OCI-M2 (cell line): ENCODE data around the gene CACNA1H.

Experiments
- DNase-seq: peaks from one replicate; lab custom pipeline; 2025; ENCODE audit not compliant: unreplicated experiment; lab: John Stamatoyannopoulos, UW

Gene CACNA1H

DNA sequence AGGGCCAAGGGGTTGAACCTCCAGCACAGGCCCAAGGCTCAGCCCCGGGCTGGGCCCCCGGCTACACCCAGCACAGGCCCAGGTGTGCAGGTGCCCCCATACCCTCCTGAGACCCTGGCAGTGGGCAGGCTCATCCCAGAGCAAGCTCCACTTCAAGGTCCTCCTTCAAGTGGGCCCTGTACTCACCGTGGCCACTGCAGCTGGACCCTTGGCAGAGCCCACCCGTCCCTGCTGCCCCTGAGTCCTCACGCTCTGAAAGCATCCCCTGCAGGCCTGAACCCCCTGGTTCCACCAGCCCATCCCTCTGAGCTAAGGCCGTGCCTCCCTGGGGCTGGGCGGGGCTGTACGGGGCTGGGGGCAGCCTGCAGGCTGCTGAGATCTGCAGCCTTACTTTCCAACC, 11.2 kb upstream of the CACNA1H start:
- DNase-seq = no peak

DNA sequence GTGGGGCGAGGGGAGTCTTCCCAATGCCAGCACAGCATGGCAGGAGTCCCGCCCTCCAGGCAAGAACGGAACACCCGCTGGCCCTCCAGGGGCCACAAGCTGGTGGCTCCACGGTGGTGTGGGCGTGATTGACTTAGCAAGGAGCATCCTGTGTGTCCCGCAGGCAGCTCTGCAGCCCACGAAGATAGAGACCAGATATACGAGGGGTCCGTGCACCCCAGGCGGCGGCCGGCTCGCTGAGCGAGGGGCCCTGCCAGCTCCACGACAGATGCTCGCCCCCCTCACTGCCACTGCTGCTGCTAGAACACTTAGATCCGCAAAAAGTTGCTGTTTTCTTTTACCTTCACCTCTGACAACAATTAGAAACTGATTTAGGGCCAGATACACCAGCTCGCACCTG, 10.0 kb upstream of the CACNA1H start:
- DNase-seq = no peak

DNA sequence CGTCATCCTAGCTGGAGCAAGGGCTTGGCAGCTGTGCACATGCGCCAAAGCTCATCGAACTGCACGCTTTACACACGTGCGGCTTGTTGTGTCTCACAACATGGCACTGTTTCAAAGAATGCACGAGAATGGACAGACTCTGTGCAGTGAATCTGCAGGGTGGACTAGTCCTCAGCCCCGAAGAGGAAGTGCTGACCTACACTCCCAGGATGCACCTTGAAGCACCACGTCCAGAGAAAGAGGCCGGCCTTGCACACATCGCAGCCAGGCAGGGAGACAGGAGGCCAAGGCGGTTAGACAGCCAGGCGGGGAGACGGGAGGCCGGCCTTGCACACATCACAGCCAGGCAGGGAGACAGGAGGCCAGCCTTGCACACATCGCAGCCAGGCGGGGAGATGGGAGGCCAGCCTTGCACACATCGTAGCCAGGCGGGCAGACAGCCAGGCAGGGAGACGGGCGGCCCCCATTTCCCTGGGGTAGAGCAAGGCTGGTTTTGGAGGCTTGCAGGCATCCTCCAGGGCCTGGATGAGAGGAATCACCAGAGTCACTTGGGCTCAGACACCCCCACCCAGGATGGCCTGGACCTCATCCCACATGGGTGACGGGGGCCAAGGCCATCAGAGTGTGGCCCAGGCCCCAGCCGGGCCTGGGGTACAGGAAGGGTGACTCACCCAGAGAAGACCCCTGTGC, 9.0 kb upstream of the CACNA1H start:
- DNase-seq = no peak

DNA sequence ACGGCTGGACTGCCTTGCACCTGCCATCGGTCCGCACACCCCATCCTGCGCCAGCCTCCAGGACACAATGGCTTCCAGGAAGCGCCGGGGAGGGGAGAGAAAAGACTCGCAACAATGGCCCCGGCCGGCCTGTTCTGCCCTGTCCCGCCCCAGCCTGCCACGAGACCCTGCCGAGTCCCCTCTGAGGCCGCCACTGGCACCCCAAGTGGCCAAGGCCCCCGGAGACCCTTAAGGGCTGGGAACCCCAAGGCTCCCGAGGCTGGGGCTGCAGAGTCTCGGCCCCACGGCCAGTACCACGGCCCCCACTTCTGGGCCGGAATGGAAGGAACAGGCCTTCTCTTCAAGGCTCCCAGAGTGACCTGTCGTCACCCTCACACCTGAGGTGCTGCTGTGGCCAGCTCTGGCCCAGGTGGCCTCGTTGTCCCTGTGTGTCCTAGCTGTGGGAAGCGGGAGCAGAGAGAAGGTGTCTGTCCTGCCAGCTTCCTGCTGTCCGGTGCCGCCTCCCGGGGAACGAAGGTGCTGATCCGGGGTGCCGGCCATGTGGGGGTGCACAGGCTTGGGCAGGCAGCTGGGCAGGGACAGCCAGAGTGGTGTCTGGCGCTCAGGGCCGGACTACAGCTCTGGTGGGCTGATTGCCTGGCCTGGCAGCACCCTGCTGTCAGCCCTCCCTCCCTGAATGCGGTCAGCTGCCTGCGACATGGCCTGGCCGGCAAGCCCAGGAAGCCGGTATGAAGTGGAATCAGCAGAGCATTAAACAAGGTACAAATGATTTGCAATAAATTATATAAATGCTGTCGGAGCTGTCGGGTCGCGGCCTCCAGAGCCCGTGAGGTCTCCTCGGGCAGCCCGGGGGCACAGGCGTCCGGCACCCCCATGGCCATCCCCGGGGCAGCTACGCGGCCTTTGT, 8.2 kb upstream of the CACNA1H start:
- no peak for DNase-seq

DNA sequence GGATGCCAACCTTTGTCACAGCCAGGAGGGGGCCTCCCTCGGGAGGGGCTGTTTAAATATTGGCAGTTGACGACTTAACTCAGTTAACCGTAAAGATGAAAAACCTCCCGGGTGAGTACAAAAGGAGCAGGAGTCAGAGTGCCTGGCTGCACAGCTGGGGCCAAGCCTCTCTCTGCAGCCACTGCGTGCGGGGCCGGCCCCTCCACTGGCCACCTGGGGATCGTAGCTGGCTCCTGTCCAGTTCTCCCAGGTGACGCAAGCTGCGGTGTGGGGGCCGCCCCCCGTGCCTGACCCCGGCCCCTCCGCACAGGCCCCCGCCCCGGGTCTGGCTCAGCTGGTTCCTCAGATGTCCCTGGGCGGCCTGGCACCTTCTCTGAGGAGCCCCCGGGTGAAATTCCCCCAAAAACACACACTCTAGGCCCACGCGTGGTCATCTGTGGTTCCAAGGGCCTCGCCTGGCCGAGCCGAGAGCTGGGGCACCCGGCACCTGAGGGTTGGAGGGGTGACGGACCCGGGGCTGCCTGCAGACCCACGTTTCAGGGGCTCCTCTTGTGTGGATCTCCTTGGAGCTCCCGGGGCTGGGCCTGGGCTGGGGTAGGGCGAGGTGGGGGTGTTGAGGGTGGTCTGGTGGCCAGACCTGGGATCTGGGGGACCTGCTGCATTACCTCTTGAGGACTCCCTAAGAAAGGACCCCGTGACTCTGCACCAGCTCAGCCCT, 7.4 kb upstream of the CACNA1H start:
- no peak for DNase-seq

DNA sequence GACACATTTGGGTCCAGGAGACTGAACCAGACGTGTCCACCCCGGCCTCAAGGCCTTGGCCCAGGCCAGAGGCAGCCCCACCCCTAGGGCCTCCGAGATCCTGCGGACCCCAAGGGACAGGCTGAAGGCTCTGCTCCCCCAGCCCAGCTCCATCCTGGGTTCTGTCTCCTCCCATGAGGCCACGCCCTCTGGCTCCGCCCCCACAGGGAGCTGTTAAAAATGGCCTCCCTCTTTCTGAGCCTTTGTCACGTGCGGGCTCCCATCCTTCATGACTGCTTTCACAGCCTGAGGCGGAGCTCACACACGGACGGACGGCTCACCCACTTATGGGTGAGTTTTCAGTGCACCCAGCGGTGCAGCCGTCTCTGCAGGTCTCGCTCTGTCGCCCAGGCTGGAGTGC, 6.5 kb upstream of the CACNA1H start:
- DNase-seq = no peak

DNA sequence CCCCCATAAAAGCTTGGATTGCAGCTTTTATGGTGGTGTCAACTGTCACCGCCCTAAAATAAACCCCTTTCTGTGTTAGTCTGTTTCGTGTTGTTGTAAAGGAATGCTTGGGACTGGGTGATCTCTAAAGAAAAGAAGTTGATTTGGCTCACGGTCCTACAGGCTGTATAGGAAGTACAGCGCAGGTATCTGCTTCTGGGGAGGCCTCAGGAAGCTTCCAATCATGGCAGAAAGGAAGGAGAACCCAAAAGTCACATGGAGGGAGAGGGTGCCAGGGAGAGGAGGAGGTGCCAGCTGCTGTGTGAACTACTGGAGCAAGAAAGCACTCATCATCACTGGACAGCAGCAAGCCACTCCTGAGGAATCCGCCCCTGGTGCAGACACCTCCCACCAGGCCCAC, 5.9 kb upstream of the CACNA1H start:
- no peak for DNase-seq

DNA sequence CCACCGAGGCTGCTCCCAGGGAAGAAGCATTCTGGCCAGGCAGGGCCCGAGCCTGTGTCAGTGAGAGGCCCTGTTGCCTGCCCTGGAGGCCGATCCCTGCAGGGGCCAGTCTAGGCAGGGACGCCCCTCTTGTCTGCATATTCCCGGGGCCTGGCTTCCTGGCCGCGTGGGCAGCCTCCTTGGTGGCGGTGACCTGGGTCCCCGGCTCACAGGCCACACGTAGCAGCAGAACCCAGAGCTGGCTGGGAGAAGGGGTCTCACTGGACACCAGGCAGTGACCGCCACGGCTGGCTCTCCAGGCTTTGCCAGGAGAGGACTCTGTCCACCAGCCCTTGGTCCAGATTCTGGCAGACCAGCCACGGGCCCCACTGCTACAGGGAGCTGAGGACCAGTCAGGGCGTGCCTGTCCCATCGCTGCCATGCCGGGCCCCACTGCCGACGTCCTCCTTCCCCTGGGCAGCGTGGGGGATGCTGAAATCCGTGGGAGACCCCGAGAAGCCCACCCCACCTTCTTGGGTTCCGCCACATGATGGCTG, 3.7 kb upstream of the CACNA1H start:
- no peak for DNase-seq

DNA sequence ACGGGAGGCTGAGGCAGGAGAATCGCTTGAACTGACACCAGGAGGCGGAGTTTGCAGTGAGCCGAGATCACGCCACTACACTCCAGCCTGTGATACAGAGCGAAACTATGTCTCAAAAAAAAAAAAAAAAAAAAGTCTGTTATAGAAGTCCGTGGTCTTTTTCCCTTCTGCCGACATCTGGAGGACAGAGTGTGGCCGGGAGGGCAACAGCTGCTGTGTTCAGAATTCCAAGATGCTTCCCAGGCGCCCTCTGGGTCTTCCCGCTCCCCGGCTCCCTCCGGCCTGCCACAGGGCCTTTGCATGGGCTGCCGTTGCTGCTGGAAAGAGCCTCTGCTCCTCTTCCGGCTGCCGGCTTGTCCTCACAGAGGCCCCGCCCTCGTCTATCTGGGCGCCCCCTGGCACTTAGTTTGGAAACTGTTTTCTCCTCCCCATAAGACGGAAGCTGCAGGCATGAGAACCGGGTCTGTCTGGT, 2.4 kb upstream of the CACNA1H start:
- DNase-seq = no peak

DNA sequence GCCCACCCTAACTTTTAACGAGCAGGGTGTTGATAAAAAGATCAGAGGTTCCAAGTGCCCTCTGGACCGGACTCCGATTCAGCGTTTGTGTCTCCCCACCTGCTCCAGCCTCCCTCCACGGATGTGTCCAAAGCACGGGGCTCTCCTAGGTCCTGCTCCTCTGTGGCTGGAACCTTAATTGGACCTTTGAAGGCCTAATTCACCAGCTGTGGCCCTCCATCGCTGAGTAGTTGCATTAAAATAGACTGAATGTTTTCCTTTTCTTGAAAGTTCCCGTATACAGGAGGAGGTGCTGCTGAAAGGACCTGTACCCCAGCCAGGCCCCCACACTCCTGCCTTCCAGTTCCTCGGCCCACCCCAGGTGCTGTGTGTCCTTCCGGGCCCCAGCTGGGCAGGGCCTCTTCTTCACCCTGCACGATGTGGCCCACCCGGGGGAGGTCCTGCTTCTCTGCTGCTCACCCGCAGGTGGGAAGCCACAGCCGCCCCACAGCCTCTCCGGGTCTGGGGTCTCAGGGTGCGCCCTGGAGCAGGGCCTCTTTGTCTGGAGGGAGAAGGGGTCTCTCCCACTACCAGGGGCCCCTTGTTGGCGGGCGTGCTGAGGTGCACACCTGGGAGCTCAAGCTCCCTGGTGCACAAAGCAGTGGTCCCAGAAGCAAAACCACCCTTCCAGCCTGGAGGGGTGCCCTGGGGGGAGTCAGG, 1.3 kb upstream of the CACNA1H start:
- DNase-seq = no peak

DNA sequence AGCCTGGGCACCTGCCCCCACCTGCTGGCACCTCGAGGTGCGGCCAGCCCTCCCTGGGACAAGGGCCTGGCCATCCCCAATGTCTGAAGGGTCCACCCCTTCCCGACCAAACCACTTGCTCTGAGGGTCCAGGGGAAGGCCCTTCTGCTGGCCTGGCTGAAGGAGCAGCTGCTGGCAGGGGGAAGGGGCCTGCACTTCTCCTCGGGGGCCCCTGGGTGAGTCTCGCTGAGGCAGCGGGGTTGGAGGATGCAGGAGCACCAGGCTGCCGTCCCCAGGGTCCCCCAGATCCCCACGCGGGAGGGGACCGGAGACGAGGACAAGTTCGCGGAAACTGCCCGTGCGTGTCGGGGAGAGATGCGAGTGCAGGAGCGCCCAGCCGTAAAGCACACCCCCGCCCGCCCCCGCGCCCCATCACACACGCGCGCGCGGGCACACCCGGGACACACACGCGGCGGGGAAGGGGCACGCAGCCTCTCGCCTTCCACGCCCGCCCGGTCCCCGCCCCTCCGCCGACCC, 725 bp upstream of the CACNA1H start:
- DNase-seq = no peak

DNA sequence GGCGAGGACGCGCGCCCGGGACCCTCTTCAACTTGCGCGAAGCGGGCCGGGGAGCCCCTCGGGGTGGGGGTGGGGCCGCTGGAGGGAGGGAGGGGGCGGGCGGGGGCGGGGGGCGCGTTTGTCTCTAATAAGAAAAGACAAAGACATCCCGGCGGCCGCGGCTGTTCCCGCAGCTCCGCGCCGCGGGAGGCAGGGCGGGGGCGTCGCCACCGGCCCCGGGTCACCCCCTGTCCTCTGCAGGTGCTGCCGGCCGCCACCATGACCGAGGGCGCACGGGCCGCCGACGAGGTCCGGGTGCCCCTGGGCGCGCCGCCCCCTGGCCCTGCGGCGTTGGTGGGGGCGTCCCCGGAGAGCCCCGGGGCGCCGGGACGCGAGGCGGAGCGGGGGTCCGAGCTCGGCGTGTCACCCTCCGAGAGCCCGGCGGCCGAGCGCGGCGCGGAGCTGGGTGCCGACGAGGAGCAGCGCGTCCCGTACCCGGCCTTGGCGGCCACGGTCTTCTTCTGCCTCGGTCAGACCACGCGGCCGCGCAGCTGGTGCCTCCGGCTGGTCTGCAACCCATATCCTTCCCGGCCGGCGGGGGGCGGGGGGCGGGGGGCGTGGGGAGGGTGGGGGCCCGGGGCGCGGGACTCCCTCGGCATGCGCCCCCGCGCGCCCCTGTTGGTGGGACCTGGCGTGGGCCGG, 714 bp downstream of the CACNA1H start:
- DNase-seq = no peak

DNA sequence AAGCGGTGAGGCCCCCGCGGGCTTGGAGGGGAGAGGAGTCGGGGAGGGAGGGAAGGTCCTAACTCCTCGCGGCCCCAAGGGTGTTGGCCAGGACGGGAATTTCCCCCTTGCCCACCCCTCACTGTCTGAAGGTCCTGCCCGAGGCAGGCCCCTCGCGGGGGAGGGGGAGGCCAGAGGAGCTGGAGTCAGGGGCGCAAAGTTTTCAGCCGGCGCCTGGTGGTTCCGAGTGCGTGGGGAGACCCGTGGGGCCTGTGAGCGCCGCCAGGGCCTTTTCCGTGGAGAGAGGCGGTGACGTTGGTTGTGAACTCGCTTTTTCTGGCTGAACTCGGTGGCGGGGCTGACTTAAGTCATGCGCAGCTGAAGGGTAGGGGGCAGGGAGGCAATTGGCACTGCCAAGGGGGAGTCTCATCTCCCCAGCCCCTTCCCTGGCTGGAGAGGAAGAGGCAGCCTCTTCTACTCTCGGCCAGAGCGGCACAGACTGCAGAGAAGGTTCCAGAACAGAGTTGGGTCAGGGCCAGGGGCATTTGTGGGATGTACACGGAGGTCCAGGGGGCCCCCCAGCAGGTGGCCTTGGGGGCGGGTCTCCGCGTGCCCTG, 1.5 kb downstream of the CACNA1H start:
- DNase-seq = no peak

DNA sequence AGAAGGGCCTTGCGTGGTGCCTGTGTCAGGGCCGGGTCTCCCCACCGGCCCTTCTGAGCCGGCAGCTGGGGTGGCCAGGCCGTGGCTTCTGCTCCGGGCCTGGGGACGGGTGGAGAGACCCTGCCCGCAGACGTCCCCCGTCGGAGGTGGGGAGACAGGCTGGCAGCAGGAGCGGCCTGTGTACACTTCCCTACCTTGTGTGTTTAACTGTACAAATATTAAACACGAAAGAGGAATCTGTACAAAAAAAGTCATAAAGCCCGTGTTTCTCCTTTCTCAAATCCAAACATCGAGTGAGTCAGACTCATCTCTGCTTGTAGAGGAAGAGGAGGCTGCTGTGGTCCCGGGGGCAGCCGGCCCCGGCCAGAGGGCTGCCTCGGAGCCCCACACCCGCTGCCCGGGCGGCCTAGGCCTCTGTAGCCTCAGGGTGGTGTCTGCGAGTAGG, 2.0 kb downstream of the CACNA1H start:
- no peak for DNase-seq

DNA sequence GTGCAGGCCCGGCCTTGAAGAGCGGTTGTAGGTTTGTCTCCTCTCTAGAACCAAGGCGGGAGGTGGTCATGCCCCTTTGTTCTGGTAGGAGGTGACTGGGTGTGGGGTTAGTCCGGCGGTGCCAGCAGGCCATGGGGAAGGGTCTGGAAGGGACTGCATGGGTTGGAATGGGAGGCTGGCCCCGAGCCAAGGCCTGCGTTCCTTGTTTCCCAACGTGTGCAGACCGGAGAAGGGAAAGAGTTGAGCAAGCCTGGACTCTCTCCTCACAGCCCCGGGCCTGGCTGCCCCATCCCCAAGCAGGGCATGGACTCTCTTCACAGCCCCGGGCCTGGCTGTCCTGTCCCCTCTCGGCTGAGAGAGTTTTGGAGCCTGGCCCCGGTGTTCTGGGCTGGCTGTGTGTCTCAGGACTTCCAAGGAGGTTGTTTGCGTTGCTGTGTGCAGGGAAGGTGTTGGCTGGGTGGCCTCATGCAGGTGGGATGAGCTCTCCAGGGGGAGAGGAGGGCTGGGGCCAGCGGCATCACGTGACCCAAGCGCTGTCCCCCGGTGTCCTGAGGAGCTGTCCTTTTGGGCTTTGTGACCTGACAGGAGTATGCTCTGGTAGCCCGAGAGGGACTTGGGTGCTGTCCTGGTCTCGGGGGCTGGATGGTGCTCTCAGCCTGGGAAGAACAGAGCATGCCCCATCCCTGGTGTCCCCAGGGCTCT, 2.6 kb downstream of the CACNA1H start:
- DNase-seq = no peak

DNA sequence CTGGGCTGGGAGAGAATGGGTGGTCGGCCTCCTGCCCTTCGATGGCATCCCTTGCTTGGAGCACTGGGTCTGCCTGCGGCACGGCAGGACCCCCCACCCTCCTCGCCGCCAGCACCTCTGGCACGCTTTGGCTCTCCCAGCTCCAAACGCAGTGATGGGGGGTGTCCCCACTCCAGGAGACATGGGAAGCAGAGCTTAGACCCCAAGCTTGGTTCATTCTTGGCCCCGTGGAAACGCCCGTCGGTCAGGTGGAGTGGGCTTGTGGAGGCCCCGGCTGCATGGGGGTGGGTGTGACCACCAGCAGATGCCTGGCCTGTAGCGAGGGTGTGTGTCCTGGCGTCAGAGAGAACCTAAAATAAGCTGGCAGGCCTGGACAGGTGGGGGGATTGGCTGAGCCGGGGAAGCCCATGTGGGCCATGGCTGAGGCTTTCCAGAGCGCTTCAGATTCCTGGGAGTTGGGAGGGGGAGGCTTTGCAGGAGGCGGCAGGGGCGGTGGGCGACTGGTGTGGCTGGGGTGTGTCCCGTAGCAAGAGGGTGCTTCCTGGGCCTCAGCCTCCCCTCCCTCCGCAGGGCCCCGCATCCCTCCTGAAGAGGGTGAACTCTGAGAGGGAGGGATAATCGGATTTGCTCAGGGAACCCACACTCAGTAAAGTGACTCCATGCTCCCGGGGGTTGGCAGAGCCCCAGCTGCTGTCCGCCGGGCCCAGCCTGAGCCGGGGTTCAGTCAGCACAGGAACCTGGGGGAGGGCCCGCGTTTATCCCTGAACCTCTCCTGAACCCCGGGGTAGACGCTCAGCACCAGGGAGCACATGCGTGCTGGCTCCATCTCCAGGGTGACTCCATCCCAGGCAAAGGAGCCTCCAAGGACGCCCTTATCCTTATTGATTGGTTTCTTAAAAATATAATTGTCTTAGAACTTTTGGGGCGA, 3.4 kb downstream of the CACNA1H start:
- DNase-seq = no peak

DNA sequence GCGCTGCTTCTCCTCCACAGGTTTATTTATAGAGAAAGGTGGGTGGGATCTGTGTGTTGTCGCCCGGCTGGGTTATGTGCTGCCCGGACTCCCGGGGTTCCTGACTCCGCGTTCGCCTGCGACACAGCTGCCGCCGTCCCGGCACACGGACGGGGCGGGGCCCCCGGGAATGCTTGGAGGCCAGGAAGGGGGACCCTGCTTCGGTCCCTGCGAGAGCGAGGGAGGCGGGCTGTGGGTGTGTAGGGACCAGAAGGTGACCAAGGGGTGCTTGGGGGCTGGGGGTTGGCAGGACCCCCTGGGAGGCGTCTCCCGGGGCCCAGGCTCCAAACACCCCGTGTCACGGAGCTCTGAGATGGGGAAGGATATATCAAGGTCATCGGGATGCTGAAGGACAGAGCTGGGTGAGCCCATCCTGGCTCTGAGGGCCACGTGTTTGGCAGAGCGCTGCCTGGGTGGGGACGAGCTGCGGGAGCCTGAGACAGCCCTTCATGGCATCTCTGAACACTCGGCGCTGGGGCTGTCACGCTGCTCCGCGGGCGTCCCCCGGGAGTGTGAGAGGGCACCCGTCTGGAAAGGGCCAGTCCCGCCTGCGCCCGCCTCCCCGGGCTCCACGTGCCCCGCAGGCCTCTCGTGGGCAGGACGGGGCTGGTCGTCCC, 4.2 kb downstream of the CACNA1H start:
- DNase-seq = no peak
